Activated gamma-delta T cell treated with Interleukin-2 at 50 U/mL for 16 hours (primary cell): ENCODE data around the gene ANKRD2.

ENCODE experiments used
- DNase-seq: peaks from one replicate; pipeline ENCODE4 v3.0.0-alpha.2; 2020

ANKRD2 gene

DNA sequence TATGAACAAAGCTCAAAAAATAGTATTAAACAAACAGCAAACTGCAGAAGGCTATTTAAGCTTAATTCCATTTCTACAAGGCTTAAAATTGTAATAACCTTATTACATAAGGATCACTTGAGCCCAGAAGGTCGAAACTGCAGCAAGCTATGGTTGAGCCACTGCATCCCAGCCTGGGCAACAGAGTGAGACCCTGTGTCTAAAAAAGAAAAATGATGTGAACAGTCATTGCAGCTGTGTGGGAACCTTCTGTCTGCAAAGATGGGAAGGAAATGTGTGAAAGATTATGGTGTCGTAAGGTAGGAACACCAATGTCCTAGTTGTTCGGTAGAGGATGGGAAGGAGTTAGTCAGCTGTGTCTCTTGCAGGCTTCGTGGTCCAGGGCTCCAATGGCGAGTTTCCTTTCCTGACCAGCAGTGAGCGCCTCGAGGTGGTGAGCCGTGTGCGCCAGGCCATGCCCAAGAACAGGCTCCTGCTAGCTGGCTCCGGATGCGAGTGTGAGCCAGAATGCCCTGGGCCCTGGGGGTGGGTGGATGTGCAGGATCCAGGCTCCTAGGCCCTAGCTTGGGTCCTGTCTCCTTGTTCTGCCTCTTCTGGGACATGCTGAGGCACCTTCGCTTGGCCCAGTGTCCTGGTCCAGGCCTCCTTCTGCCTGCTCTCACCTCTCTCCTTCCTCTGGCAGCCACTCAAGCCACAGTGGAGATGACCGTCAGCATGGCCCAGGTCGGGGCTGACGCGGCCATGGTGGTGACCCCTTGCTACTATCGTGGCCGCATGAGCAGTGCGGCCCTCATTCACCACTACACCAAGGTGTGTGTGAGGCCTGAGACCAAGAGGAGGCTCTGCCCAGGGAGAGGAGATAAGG is 26.1 kb downstream of the ANKRD2 start:
- no peak for DNase-seq

GRCh38 chr10:97599272-97599619 is 26.7 kb downstream of the ANKRD2 start:
- DNase-seq, result no peak

- DNase-seq, result no peak
These were observed 28.0 kb downstream of the ANKRD2 start for GRCh38 chr10:97600616-97601015.

DNA sequence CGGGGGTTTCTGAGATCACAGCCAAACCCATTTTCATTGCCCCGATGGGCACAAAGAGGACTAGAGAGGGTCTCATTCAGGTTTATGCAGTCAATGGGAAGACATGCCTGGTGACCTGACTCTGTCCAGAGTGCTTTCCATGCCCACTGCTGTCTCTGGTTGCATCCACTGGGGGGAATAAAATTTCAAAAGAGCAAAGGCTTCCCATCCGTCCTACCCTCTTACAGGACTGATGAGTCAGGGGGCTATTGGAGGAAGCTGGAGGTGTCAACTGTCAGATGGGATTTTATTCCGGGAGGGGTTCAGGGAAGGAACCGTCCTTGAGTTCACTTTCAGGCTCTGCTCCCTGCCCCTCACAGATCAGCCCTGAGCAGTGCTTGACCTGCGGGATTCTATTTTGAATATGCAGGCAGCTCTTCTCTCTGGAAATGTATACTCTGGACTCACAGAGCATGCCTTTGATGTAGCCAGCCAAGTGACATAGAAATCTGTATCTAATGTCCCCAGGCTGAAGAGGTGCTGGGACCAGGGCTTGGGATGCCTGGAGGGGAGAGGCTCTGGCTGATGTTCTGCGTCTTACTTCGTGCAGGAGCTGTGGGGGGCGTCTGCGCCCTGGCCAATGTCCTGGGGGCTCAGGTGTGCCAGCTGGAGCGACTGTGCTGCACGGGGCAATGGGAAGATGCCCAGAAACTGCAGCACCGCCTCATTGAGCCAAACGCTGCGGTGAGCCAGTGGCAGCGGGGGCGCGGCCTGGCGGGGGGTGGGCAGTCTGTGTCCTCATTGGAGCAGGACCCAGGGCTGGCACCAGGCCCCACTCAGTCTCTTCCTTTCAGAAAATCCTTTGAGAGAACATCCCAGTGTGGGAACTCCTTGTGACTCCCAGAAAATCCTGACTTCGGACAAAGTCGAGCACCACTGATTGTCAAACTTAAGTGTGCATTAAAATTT is 29.0 kb downstream of the ANKRD2 start:
- no peak for DNase-seq

DNA sequence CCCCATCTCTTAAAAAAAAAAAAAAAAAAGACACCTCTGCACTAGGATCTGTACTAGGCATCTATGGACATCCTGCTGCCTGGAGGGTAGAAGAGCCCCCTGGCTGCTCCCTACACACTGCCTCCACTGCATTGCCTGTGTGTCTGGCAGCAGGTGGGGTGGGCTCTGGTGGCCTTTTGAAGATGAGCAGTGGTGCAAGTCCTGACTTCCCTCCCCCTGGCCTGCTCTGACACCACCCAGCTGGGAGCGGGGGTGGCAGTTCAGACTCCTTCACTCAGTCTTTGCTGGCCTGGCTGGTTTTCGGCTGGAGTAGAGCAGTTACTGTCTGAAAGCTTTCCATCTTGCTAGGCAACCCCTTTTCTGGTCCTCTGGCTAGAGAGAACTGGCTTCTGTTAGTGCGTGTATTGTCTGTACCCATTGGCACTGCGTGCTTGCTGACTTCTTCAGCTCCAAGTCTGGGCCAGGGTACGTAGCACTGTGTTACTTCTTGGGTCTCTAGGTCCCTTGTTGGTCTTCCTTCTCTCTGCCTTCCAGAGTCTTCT is 34.6 kb downstream of the ANKRD2 start:
- no peak for DNase-seq

DNA sequence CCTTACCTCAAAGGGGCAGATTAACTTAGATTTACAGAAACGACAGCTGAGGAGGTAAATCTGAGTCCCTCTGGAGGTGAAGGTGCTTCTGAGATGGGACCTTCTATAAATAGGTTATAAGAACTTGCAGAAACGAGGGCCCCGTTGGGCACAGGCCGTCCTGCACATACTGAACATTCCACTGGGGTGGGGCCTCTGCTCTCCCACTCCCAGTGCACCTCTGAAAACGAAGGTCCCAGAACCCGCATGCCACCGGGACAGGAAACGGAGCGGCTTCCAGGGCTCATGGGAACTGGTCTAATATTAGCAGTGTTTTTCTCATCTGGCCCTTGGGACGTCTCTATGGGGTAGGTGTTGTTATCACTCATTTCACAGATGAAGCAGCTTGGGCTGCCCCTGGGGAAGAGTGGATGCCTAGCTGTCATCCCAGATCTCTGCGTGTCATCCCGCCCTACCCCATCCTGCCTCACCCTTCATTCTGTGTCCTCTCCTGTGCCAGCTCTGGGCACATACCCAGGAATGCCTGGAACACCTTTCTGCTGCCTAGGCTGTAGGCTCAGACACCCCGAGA is 36.5 kb downstream of the ANKRD2 start:
- DNase-seq, result no peak

- no peak for DNase-seq
These were observed 38.9 kb downstream of the ANKRD2 start for GRCh38 chr10:97611473-97611872.

DNA sequence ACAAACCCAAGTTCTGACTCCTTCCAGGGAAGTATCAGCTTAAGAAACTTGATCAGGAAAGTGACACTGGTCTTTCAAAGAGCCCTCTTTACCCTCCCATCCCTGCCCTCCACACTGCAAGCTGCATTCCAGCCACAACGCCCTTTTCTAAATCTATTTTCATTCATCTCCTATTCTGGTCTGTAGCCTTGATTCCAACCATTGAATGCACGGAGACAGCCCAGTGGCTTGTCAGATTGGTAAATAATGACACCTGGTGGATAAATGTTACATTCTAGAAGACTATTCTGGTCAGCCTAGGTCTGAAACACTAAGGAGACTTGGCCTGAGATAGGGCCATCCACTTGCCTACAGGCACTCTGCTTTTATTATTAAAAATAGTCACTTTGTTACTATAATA is 39.8 kb downstream of the ANKRD2 start:
- no peak for DNase-seq

DNA sequence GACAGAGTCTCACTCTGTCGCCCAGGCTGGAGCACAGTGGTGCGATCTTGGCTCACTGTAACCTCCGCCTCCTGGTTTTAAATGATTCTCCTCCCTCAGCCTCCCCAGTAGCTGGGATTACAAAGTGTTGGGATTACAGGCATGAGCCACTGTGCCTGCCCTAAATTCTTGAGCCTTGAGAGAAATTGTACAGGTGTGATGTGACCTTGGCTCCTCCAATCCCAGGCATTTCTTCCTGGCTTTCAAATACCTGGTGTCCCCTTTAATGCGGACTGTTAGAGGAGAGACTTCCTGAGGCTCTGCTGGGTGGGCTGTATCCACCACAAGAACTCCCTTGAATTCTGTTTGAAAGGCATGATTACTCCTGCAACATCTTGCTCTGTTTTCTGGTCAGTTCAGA is 45.7 kb downstream of the ANKRD2 start:
- DNase-seq, result no peak

DNA sequence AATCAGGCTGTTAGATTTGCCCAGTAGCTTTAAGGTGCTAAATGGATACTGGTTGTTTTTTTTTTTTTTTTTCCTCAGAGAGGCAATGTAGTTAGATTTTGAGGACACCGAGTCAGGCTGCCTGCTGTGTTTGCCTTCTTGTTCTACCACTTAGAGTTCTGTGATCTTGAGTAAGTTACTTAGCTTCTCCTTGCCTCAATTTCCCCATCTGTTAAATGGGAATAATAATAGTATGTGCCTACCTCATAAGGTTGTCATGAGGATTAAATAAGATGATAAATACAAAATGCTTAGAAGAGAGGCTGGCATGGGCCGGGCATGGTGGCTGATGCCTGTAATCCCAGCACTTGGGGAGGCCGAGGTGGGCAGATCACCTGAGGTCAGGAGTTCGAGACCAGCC is 46.2 kb downstream of the ANKRD2 start:
- DNase-seq, result no peak

GRCh38 chr10:97623277-97623676 is 50.7 kb downstream of the ANKRD2 start:
- no peak for DNase-seq

DNA sequence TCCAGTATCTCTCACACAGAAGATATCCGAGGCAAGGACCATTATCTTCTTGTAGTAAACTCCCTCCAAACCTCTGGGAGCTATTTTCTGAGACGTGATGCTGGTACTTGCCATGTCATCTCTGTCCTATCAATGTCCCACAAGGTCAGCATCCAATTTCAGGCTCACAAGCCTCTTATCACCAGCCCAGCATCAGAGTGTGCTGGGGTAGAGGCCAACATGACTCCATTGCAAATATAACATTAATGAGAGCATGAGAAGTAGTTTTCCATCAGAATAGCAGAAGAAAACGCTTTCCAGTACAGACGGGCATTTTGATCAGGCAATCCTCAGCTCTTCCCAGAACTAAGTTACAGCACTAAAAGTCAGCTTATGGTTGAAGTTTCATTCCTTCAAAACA is 55.2 kb downstream of the ANKRD2 start:
- no peak for DNase-seq

DNA sequence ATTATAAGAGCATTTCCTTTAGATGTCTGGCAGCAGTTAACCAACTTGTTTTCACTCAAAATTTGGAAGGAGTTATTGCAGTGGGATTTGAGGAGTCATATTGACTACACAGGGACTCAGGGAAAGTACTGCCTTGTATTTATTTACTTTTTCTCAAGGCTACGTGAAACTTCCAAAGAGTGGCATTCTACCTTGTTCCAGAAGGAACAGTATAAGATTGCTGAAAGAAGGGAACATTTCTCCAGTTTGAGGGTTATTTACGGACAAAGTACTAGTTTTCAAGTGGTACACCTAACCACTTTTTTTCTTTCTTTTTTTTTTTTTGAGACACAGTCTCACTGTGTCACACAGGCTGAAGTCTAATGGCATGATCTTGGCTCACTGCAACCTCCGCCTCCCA is 55.6 kb downstream of the ANKRD2 start:
- DNase-seq, result no peak

DNA sequence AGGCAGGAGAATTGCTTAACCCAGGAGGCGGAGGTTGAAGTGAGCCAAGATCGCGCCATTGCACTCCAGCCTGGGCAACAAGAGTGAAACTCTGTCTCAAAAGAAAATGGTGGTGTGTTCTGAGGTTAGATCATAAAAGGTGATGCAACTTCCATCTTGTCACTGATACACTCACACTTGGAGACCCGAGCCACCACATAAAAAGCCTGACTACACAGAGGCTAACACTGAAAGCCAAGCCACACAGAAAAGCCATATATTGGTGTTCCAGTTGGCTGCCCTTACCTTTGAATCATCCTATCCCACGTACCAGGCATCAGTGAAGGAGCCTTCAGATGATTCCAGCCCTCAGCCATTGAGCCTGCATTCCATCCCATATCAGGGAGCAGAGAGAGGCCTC is 56.7 kb downstream of the ANKRD2 start:
- DNase-seq, result no peak

- DNase-seq, result no peak
These were observed 58.5 kb downstream of the ANKRD2 start for GRCh38 chr10:97631098-97631497.

GRCh38 chr10:97632949-97633884 is 60.6 kb downstream of the ANKRD2 start, which contains the start of gene MORN4:
Gene MORN4 (minus strand): TSS chr10:97633500. CDS start chr10:97619653, 13,847 bp downstream.
- DNase-seq, result peak; percentile 91
